Keratinocyte (primary cell): ENCODE measurements around the gene VPS26C. TPM values are rescaled to one million over a fixed set of nuclear protein-coding genes. Genes with fewer than 3 reads are reported as not detected.
A peak's percentile ranks its signal among the peaks of the same experiment; 100 is the strongest.

Source experiments
- DNase-seq: peaks from one replicate; pipeline ENCODE4 v3.0.0-alpha.2; 2011; ENCODE audit warnings: low read depth, missing footprints, low spot score
- FAIRE-seq: peaks from 2 replicates; lab custom pipeline; 2011; peaks lifted over from hg19 to GRCh38; lab: Jason Lieb, UNC
- H2AFZ ChIP-seq: 2 replicates; pipeline ENCODE4 v1.6.0; 2012; ENCODE audit warnings: low read length, control low read depth, inconsistent platforms; ENCODE audit not compliant: control insufficient read depth
- H3K27ac ChIP-seq: 2 replicates; pipeline ENCODE4 v1.5.1; 2011; ENCODE audit warnings: low read length; ENCODE audit not compliant: control insufficient read depth, insufficient read depth
- H3K27me3 ChIP-seq: 3 replicates; pipeline ENCODE4 v1.6.0; 2011; ENCODE audit warnings: low read length; ENCODE audit not compliant: control insufficient read depth, insufficient read depth; ENCODE audit errors: extremely low read depth
- H3K36me3 ChIP-seq, 2 experiments: 2 replicates in 1 of 2; 3 replicates in 1 of 2; pipeline ENCODE4 v1.5.1; 2011; ENCODE audit warnings: low read length in 2 of 2, mild to moderate bottlenecking in 1 of 2; ENCODE audit not compliant: control insufficient read depth in 2 of 2, insufficient read depth in 2 of 2; ENCODE audit errors: extremely low read depth in 1 of 2
- H3K4me1 ChIP-seq: 3 replicates; pipeline ENCODE4 v1.5.1; 2011; ENCODE audit warnings: low read length; ENCODE audit not compliant: control insufficient read depth, insufficient read depth; ENCODE audit errors: extremely low read depth
- H3K4me2 ChIP-seq: 3 replicates; pipeline ENCODE4 v1.6.0; 2011; ENCODE audit warnings: low read depth, low read length; ENCODE audit not compliant: control insufficient read depth, insufficient read depth; ENCODE audit errors: extremely low read depth
- H3K4me3 ChIP-seq, 3 experiments: fragments of 200-600 bp in 1 of 3; sonication (generic) in 1 of 3; 2 replicates in 2 of 3; 3 replicates in 1 of 3; pipeline ENCODE4 v1.5.1; 2011 to 2016; ENCODE audit warnings: low read length in 3 of 3, mild to moderate bottlenecking in 3 of 3, control low read depth in 2 of 3, inconsistent platforms in 1 of 3, low read depth in 1 of 3, mixed read lengths in 1 of 3, mixed run types in 1 of 3, moderate library complexity in 1 of 3; ENCODE audit not compliant: control insufficient read depth in 2 of 3, insufficient read depth in 2 of 3; ENCODE audit errors: extremely low read depth in 1 of 3
- H3K79me2 ChIP-seq: 2 replicates; pipeline ENCODE4 v1.6.0; 2012; ENCODE audit warnings: low read length; ENCODE audit not compliant: control insufficient read depth, insufficient read depth
- H3K9ac ChIP-seq: 3 replicates; pipeline ENCODE4 v1.6.0; 2011; ENCODE audit warnings: low read length; ENCODE audit not compliant: control insufficient read depth, insufficient read depth; ENCODE audit errors: extremely low read depth
- H3K9me1 ChIP-seq: 3 replicates; pipeline ENCODE4 v1.6.0; 2011; ENCODE audit warnings: low read length; ENCODE audit not compliant: control insufficient read depth, insufficient read depth; ENCODE audit errors: extremely low read depth
- H3K9me3 ChIP-seq: 2 replicates; pipeline ENCODE4 v1.5.1; 2012; ENCODE audit warnings: low read depth, low read length; ENCODE audit not compliant: control insufficient read depth
- H4K20me1 ChIP-seq: 3 replicates; pipeline ENCODE4 v1.6.0; 2011; ENCODE audit warnings: low read length; ENCODE audit not compliant: control insufficient read depth, insufficient read depth; ENCODE audit errors: extremely low read depth
- EZH2 ChIP-seq: IDR thresholded peaks from one replicate; pipeline ENCODE4 v1.6.1; 2012; ENCODE audit warnings: inconsistent platforms, mild to moderate bottlenecking, low read length, moderate library complexity
- dilution Hi-C: fragments of 300-500 bp; cut with MboI; formaldehyde crosslinking; loops from one replicate; pipeline ENCODE4 v1.7.0; 2020; ENCODE audit warnings: low sequenced_read_pairs; ENCODE audit not compliant: extremely low pct_ligation_motif_present
- polyA plus RNA-seq, 5 experiments: library from polyadenylated mRNA; depleted of rRNA in 3 of 5; stranded (reverse) in 3 of 5; stranded (forward) in 1 of 5; unstranded in 1 of 5; fragments of >200 nt; gene quantifications; 1 replicate in 1 of 5; 2 replicates in 3 of 5; 3 replicates in 1 of 5; pipeline versions ENCODE4 v1.2.1 to v1.2.3, GENCODE V29; 2011 to 2012; ENCODE audit warnings: missing spikeins in 2 of 5, low read depth in 1 of 5, low replicate concordance in 1 of 5
- small RNA-seq, 3 experiments: library from RNA; depleted of rRNA; stranded (forward); fragments of <200 nt; gene quantifications; one replicate each; pipeline ENCODE3, GENCODE V24; 2012; ENCODE audit warnings: low read depth in 3 of 3, low replicate concordance in 1 of 3; ENCODE audit not compliant: insufficient read length in 3 of 3
- TF ChIP-seq, protein P1 (sequence below), 3 experiments: IDR thresholded peaks in 1 of 3; conservative IDR thresholded peaks in 1 of 3; optimal IDR thresholded peaks in 1 of 3; 2 replicates in 2 of 3; 3 replicates in 1 of 3; pipeline versions ENCODE3 to v1.5.1; 2011; ENCODE audit warnings: low read length in 3 of 3, mild to moderate bottlenecking in 3 of 3, moderate library complexity in 2 of 3, control low read depth in 1 of 3, inconsistent platforms in 1 of 3; ENCODE audit not compliant: insufficient read depth in 2 of 3; ENCODE audit errors: extremely low read depth in 1 of 3

VPS26C gene
- polyA plus RNA-seq, 1 donor (not counting 4 experiments of a cell fraction or from before 2014, with no cell fraction given): 41.3 TPM

DNA sequence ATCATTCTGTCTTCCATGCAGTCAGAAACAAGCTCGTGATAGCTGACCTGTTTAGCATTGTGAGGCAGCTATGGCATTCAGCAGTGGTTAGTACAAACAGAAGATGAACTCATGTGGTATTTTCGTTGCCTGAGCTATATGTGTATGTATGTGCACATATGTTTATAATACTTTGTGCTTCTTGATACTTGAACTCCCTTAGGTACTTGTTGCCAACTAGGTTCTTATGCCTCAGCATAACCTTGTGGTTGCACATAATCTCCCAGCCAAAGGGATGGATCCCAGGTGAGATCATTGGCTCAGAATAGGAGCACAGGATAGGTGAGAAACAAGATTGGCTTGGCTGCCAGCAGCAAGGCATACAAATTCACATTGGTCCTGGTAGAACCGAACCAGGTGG lies 86.1 kb downstream of the VPS26C start:
- TF ChIP-seq EZH2: no peak
- TF ChIP-seq, protein P1, sequence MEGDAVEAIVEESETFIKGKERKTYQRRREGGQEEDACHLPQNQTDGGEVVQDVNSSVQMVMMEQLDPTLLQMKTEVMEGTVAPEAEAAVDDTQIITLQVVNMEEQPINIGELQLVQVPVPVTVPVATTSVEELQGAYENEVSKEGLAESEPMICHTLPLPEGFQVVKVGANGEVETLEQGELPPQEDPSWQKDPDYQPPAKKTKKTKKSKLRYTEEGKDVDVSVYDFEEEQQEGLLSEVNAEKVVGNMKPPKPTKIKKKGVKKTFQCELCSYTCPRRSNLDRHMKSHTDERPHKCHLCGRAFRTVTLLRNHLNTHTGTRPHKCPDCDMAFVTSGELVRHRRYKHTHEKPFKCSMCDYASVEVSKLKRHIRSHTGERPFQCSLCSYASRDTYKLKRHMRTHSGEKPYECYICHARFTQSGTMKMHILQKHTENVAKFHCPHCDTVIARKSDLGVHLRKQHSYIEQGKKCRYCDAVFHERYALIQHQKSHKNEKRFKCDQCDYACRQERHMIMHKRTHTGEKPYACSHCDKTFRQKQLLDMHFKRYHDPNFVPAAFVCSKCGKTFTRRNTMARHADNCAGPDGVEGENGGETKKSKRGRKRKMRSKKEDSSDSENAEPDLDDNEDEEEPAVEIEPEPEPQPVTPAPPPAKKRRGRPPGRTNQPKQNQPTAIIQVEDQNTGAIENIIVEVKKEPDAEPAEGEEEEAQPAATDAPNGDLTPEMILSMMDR (optimal IDR thresholded peaks at IDR 0.05 in 1 of 3, IDR thresholded peaks at IDR 0.05 in 1 of 3, conservative IDR thresholded peaks at IDR 0.05 in 1 of 3; ENCODE audit: extremely low read depth in 1 of 3, insufficient read depth in 2 of 3, low read length in 3 of 3): no peak
- Histone ChIP-seq H3K9me1 (no peaks in the 10 kb centered on the region), H3K27ac (no peak overlapping the region), H3K4me1 (no peaks in the 10 kb centered on the region), H2AFZ (no peak overlapping the region), H3K79me2 (no peaks in the 10 kb centered on the region), H3K4me2 (no peak overlapping the region), H3K9me3 (no peaks in the 10 kb centered on the region), H3K4me3 (no peak overlapping the region), H3K9ac (no peak overlapping the region), H3K27me3 (no peaks in the 10 kb centered on the region), H4K20me1 (no peaks in the 10 kb centered on the region), H3K36me3 (peaks cover 9 to 14% of the 10 kb centered on the region in 2 experiments)
- DNase-seq (no peak), FAIRE-seq (no peak)
- dilution Hi-C loops: no loop called here

DNA sequence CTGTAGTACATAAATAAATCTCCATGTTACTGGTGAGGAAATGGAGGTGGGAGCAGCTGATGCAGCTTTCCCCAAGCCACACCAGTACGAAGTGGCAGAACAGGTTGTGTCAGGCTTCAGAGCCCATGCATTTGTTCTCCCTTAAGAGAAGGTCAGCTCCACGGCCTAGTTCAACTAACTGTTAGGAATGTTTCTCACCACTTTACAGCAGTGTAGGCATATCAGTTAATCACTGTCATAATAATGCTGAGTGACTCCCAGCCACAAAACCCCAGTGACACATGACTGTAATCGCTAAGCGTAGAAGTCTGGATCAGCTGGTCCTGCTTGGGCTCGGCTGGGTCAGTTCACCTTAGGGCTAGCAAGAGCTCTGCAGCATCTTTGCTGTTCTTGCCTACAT lies 90.4 kb downstream of the VPS26C start:
- no peak overlapping the region for H3K27ac ChIP-seq
- no peaks in the 10 kb centered on the region for H4K20me1 ChIP-seq
- no peaks in the 10 kb centered on the region for H3K4me1 ChIP-seq
- H3K4me3 ChIP-seq: no peak overlapping the region
- no peaks in the 10 kb centered on the region for H3K9me1 ChIP-seq
- no peak overlapping the region for H3K9ac ChIP-seq
- FAIRE-seq (peak; percentile 43), DNase-seq (no peak)
- dilution Hi-C loops: no loop called here
- no peaks in the 10 kb centered on the region for H3K79me2 ChIP-seq
- peaks cover 9 to 14% of the 10 kb centered on the region in 2 experiments for H3K36me3 ChIP-seq
- no peak overlapping the region for H3K4me2 ChIP-seq
- H3K27me3 ChIP-seq: no peaks in the 10 kb centered on the region
- H3K9me3 ChIP-seq: no peaks in the 10 kb centered on the region
- TF ChIP-seq EZH2: no peak
- TF ChIP-seq, protein P1 (optimal IDR thresholded peaks at IDR 0.05 in 1 of 3, IDR thresholded peaks at IDR 0.05 in 1 of 3, conservative IDR thresholded peaks at IDR 0.05 in 1 of 3; ENCODE audit: extremely low read depth in 1 of 3, insufficient read depth in 2 of 3, low read length in 3 of 3): no peak
- H2AFZ ChIP-seq: no peak overlapping the region

Small RNA genes within 50 kb of the gene (small RNA-seq; reads per million reads assigned to genes)
- 0 reads per million in 3 experiments for gene RN7SL678P

Other genes starting within 250 kb of the VPS26C start
- 12.3 to 31.8 TPM (median 22.4 TPM) in 3 replicates for gene PIGP, start 194.3 kb downstream of the VPS26C start, polyA plus RNA-seq
- gene TTC3, start 194.1 kb downstream of the VPS26C start, polyA plus RNA-seq: 37.0 to 42.8 TPM (median 38.5 TPM) in 3 replicates
- gene DYRK1A, start 99.4 kb upstream of the VPS26C start, polyA plus RNA-seq: 25.3 to 31.1 TPM (median 30.5 TPM) in 3 replicates